NCI-H446 (cell line): ENCODE data around the gene UCK2.
A peak's percentile ranks its signal among the peaks of the same experiment; 100 is the strongest.

ENCODE experiments used
- DNase-seq, 2 experiments: peaks; one replicate each; lab custom pipeline; 2025; lab: John Stamatoyannopoulos, UW

UCK2 gene

GRCh38 chr1:165900576-165901380 lies 73.4 kb downstream of the UCK2 start:
- peak; percentile 34 to 59 for DNase-seq

DNA sequence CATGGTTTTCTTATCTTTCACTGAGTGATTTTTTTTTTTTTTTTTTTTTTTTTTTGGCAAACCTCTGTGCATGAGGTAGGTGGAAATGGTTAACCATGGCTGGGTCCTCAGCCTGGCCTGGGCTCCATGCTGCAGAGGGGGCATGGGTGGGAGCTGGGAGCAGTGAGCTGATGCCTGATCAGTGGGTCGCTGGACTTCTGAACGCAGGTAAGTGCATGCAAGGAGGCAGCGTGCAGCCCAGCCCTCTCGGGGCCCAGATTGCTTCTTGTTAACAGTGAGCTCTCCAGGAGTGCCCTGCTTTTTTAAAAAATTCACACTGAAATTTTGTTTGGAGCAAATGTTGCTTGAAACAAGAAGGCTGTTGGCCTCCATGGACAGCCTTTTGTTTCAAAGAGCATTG lies 75.2 kb downstream of the UCK2 start:
- DNase-seq: no peak

GRCh38 chr1:165903672-165904071 lies 76.3 kb downstream of the UCK2 start:
- peak in 1 of 2 experiments; percentile 51 for DNase-seq

GRCh38 chr1:165904948-165905347 lies 77.5 kb downstream of the UCK2 start:
- DNase-seq: no peak

GRCh38 chr1:165905853-165906252 lies 78.4 kb downstream of the UCK2 start:
- DNase-seq: no peak

- DNase-seq: no peak
These were observed 79.9 kb downstream of the UCK2 start for GRCh38 chr1:165907256-165907857.

DNA sequence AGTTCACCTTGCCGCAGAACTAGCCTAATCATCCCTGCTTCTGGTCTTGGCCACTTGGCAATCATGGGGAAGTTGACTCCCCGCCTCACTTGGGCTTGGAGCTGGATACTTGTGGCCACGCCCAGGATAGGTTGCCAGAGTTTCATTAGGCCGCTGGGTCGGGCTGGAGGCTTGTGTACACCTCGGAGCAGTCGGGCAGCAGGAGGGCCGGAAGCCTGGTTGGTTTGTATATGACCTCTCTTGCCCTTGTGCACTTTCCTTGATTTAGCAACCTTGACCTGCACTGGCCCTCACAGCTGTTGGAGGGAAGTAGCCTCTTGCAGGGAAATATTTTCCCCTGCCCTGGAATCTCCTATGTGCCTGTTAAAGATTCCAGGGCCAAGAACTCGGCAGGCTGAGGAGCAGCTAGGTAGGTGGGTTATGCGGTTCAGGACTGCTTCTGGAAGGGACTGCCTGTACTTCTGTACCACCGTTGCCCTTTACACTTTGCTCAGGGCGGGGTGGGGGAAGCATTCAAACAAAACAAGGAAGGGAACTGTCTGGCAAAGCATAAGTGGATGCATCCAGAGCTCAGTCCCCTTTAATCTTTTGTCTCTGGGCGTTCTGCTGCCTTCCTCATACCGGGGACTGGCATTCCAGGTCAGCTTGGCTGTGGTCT lies 83.5 kb downstream of the UCK2 start:
- no peak for DNase-seq

- DNase-seq: no peak
These were observed 84.3 kb downstream of the UCK2 start for GRCh38 chr1:165911609-165912281.

- no peak for DNase-seq
These were observed 85.2 kb downstream of the UCK2 start for GRCh38 chr1:165912638-165913037.

- peak; percentile 57 to 81 for DNase-seq
These were observed 86.9 kb downstream of the UCK2 start for GRCh38 chr1:165914136-165914798.

DNA sequence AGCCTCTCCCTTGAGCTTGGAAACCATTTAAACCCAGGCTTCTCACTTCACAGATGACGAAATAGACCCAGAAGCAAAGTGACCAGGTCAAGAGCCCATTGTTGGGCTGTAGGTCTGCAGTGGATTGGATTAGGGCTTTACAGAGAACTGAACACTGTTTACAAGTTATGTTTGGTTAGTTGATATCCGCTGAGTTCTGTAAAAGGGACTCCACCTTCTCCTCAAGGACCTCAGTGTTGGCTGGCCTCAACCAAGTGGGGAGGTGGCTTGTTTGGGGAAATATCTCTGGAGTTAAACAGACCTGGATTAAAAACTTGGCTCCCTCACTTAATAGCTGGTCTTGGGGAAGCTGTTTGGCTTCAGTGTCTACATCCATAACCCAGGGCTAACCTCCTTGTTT lies 88.1 kb downstream of the UCK2 start:
- no peak for DNase-seq

DNA sequence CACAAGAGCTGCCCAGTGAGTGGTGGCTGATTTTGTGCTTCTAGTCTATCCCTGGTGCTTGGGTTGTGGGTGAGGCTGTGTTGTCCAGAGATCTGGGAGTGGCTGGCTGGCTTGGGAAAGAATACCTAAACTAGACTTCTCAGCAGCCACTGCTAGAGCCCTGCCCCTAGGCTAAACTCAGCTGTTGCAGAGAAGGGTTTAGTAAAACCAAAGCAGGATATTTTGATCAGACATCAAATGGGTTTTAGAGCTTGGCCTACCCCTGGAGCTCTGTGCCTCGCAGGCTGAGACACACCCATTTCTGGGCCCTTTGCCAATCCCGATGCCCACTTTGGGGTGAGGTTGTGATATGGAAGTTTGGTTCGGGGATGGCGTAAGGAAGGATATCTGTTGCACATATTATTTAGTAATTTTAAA lies 88.5 kb downstream of the UCK2 start:
- no peak for DNase-seq

GRCh38 chr1:165917166-165917565 lies 89.8 kb downstream of the UCK2 start:
- DNase-seq: no peak

DNA sequence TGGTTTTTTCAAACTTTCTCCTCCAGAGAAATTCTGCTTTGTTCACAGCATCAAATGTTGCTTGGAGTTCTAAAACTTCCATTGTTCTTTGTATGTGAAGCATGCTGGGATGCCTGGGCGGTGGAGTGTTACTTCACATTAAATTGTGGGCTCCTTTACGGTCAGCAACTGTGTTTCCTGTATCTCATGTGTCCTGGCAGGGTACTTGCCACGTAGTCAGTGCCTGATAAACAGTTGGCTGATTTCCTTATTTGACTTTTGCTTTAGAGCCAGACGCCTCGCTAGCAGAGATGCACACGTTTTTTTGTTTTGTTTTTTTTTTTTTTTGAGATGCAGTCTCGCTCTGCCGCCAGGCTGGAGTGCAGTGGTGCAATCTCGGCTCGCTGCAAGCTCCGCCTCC lies 96.7 kb downstream of the UCK2 start:
- DNase-seq: no peak

DNA sequence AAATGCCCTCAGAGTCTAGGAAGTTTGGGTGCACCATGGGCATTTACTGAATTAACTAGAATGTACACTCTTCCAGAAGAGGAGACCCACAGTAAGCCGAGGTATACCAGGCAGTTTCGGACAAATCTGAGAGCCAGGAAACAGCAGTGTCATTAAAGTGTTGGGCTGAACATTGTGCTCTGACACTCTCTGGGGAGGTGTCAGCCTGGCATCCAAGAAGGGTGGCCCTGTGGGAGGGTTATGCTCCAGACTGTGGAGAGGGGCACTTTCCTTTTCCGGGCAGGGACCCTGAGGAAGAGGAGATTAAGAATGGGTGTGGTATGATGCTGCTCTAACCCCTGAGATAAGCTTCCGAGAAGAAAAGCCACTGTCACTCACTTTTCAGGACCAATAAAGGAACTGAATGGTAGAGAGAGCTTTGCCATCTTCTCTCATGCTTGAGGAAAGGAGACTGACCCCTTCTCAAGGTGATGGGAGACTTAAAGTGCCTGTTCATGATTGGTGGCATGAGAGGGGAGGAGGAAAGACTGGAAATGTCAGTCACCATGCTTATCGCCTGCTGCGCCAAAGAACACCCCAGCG lies 98.2 kb downstream of the UCK2 start:
- no peak for DNase-seq

- no peak for DNase-seq
These were observed 99.8 kb downstream of the UCK2 start for GRCh38 chr1:165927169-165927568.

DNA sequence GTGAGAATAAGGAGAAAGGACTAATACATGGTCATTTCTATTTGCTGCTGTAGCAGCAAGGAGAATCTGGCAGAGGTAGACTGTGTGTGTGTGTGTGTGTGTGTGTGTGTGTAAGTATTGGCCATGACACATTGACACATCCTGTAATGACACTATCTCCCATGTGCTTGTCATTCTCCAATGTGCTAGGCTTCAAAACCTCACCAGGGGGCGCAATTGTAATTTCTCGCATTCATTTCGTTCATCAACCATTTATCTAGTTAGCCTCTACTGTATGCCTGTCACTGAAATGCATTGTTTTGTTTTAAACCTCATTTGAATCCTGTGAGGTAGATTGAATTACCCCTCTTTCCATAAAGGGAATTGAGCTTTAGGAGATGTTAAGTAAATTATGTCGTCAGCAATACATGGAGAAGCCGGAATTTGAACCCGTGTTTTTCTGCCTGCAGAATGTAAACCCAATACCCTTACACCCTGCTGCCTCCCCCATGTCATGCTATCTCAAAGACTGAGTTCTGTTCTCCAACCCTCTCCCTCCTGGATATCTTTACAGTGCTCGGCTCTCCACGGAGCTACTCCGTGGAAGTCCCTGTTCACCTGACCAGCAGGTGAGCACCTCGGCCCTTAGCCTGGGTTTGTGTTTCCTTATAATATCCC lies 100.8 kb downstream of the UCK2 start:
- peak; percentile 33 to 71 for DNase-seq

DNA sequence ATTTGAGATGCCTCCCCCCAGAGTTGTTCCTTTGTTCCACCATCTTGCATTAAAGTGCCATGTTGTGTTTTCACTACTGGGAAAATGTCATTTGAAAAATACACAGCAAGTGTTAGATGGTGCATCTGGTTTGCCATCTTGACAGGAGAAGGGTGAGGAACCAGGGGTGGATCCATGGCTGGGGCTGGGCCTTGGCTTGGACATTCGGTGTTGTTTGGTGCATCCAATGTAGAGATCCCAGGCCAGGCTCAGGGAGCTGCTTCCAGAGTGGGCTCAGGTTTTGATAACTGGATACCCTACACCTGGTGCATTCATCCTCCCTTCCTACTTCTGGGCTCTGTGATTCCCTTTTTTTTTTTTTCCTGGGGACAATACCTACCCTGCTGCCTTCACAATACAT lies 103.5 kb downstream of the UCK2 start:
- DNase-seq: no peak

DNA sequence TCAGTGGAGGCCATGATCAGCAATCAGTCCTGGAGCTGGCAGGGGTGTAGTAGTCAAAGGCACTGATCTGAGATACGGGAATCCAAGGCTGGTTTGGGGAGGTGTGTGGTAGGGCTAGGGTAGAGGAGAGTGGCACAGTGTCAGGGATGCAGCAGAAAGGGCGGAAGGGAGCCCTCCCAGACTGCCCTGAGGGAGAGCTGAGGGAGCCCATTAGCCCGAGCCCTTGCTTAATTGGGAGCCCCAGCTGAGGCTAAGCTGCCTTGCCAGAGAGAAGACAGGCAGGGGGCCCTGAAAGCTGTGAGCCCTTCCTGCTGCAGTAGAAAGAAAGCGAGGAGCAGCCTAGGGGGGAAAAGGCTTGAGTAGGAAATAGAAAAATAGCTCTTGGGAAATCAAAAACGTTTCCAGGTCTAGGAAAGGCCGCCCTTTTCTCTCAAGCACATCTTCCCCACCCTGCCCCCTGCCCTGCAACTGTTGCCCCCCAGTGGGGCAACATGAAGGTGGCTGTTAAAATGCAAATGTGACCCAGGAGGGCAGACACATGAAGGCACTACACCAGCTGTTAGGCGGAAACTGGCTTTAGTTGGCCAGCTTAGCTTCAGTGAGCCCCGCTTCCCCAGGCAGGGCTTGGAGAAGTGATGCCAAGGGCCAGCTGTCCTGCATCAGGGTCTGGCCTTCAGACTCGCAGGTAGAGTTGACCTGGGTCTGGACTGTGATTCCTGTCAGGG lies 106.2 kb downstream of the UCK2 start:
- DNase-seq: no peak

GRCh38 chr1:165936542-165936941 lies 109.1 kb downstream of the UCK2 start:
- DNase-seq: no peak
